DMS53 (cell line): ENCODE results near the gene KIAA1328.
"Not testable (repeated sequence)": the region's sequence is repeated elsewhere in the genome, so short reads cannot be mapped to it uniquely, and the experiment has no call there.

Experiments
- DNase-seq: peaks from one replicate; lab custom pipeline; 2025; lab: John Stamatoyannopoulos, UW

KIAA1328 gene

DNA sequence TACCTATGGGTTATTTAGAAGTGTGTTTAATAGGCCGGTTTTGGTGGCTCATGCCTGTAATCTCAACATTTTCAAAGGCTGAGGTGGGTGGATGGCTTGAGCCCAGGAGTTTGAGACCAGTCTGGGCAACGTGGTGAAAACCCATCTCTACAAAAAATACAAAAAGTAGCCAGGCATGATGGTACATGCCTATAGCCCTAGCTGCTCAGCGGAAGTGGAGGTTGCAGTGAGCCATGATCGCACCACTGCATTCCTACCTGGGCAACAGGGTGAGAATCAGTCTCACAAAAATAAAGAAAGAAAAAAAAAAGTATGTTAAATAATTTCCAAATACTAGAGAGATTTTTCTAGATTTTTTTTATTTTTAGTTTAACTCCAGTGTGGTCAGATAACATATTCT, 316.0 kb downstream of the KIAA1328 start:
- no peak for DNase-seq

DNA sequence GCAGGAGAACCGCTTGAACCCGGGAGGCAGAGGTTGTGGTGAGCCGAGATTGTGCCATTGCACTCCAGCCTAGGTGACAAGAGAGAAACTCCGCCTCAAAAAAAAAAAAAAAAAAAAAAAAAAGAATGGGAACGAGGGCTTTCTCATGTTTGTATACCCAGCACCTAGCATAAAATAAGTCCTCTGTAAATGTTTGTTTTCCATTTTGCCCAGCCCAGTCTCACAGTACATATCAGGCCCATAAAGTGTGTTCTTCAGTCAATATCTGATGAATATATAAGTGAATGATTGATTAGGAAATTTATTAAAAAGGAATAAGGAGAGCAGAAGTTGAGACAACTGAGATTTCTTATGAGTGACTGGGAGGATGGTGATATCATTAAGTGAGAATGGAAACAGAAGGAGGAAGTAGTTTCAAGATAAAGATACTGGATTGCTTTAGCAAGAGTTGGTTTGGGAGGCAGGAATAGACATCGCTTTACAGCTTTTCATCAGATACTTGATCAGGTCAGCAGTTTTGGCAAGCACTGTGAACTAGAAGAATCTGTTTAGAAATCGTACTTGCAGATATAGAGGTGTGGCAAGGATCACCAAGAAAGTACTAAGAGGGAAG, 327.5 kb downstream of the KIAA1328 start:
- peak; percentile 74 for DNase-seq

DNA sequence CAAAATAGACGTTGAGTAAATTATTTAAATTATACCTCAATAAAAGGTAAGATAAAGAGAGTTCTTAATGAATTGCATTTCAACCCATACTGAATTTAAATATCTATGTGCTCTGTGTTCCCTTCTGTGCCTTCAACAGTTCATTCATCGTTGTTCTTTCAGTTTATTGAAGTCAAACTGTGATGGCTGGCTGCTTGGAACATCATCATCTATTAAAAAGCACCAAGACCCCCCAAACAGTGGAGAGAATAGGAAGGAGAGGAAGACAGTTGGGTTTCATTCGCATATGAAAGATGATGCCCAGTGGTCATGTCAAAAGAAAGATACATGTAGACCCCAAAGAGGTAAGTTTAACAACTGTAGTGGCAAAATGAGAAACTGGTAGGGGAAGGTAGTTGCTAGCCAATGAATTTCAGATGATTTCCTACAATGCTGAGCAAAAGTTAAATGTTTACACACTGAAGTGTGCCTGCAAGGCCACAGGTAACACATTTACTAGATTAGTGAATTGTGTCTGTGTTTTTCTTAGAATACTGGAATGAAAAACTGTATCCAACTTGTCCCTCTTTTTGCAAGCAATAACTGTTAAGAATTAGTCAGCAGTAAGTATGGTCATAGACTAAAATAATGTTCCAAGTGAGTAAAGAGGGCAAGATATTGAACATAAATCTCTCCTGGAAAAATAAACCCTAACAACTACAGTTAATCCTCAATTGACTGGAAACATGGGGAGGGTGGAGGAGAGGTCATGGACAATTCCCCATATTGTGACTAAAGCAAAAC, 331.3 kb downstream of the KIAA1328 start:
- no peak for DNase-seq

- DNase-seq: no peak
Observed at GRCh38 chr18:37161491-37161890, 332.6 kb downstream of the KIAA1328 start.

DNA sequence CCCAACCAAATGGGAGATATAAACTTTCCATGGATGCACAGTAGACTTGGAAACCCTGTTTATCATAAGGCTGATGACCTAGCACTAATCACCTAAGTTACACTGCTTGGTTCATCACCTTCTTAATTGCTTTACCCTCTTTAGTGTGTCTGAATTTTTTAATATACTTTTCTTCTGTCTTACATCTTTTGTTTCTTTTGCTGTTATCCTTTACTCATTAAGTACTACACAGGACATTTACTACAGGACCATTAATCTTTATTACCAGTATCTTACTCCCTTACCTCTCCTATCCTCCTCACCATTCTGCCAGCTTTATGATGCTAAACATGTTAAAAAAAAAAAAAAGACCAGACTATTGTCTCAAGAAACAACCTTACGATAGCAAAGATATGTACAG, 333.6 kb downstream of the KIAA1328 start:
- DNase-seq: no peak

- no peak for DNase-seq
Observed at GRCh38 chr18:37163119-37163518, 334.2 kb downstream of the KIAA1328 start.

- no peak for DNase-seq
Observed at GRCh38 chr18:37166491-37166890, 337.6 kb downstream of the KIAA1328 start.

DNA sequence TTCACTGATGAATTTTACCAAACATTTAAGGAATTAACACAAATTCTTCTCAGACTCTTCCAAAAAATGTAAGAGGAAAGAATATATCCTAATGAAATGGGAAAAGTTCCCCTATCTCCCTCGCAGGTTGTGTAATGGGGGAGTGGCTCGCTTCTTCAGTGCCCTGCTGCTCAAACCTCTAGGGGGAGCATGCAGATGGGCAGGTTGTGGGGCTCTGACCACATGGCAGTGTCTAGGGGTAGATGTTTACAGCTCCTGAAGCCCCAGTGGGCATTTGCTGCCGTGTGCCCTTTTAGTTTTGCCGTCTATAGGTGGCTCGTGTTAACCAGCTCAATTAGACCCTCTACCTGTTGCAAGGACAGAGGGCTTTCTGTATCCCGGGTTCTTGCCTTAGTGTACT, 338.0 kb downstream of the KIAA1328 start:
- not testable (repeated sequence) for DNase-seq

GRCh38 chr18:37170984-37171383, 342.1 kb downstream of the KIAA1328 start:
- DNase-seq: no peak

GRCh38 chr18:37173384-37173783, 344.5 kb downstream of the KIAA1328 start:
- no peak for DNase-seq

GRCh38 chr18:37175727-37176620, 347.0 kb downstream of the KIAA1328 start:
- no peak for DNase-seq

DNA sequence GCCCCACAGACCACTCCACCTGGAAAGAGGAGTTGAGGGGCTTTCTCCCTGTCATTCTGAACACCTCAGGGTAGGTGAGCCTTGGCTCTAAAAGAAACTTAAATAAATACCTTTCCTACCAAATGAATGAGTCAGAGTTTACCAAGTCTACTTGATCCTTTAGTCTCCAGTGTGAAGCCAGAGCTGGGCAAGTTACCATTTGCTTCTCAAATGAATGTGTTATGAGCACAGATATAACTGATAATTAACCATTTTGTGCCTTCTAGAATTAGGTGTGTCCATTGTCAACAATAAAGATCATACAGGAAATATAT, 347.7 kb downstream of the KIAA1328 start:
- peak; percentile 34 for DNase-seq

GRCh38 chr18:37179384-37179783, 350.5 kb downstream of the KIAA1328 start:
- DNase-seq: peak; percentile 90

GRCh38 chr18:37180086-37180485, 351.2 kb downstream of the KIAA1328 start:
- DNase-seq: no peak

DNA sequence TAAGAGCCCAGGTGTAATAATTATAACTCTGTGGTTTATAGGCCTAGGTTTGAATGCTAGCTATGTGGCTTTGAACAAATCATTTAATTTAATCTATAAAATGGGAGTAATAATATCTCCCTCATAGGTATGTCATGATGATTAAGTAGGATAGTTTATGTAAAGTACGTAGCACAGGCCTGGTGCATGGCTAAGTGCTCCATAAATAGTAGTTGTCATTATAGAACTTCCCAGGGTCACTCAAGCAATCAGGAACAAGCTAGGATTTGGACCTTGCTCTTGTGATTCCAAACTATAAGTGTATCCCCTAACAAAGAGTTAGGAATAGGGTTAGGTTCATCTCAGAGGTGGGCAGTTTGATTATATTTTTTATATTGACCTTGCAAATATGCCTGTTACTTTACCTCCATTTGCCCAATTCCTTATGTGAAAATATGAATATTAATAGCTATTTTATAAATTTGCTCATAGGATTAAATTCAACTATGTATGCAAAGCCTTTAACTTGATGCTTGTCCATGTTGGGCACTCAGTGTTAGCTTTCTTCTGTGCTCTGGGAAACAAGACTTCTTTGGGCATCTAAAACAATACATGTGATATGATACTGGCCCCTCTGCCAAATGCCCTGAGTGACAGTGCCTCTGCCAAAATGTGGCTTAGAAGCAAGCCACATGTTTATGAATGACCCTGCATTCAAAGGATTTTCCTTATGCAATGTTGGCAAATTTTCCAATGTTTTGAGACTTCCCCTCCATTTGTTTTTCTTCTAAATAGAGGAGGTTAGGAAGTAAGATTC, 353.6 kb downstream of the KIAA1328 start:
- no peak for DNase-seq

DNA sequence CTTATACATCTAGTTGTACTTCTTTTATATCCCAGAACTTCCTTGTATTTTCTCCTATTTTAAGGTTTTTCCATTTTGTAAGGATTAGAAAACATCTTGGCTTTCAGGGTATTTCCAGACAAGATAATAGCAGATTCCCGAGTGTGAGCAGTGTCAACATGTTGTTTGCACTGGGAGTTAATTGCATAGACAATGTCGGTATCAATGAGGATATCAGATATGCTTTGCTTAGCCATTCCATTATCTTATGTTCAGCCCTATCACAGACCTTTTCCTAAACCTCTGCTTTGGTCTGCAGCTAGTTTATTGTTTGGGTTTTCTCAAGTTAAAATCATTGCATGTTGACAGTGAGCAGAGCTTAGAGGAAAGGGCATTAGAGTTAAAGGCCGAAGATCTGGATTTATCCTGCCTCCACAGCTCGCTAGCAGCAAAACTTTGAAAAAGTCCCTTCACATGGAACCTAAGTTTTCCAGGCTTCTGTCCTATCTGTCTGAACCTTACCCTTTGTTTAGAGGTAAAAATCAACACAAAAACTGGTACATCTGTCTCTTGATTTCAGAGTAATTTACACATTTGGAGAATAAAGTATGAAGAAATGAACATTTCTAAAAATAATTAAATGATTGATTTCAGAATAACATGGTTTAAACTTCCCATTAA, 355.4 kb downstream of the KIAA1328 start:
- DNase-seq: no peak

GRCh38 chr18:37188016-37188791, 359.3 kb downstream of the KIAA1328 start:
- no peak for DNase-seq

DNA sequence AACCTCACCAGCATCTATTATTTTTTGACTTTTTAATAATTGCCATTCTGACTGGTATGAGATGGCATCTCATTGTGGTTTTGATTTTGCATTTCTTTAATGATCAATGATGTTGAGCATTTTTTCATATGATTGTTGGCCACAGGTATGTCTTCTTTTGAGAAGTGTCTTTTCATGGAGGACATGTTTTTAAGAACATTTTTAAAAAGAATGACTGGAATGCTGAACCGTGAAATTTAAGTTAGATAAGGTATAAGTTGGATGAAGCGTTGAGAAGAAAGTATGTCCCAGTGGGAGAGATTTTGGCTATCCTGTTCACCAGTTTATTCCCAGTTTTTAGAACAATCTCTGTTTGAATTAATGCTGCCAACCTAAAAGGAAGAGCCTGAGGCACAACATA, 370.8 kb downstream of the KIAA1328 start:
- no peak for DNase-seq

- peak; percentile 8 for DNase-seq
Observed at GRCh38 chr18:37207343-37207742, 378.4 kb downstream of the KIAA1328 start.

DNA sequence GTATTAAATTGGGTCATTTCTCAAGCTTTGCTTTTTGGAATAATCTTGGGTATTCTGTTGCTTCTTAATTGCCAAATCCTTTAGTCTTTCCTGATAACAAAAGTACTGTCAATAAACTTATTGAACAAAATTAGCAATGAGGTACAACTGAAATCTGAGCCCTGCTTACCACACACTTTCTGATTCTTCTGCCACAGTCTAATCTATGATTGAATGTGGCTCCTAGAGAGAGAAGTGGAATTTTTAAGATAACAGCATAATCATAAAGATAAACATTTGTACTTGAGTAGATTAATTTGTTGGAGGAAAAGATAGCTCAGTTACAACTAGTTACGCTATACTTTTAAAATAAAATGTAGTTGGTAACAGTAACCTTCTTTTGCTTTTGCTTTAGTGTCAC, 381.9 kb downstream of the KIAA1328 start:
- no peak for DNase-seq
